Esophagus muscularis mucosa (tissue), 3 donors: Measurements from ENCODE around the gene C2CD2L.

Source experiments
- EP300 ChIP-seq: sonication (generic); formaldehyde crosslinking; IDR thresholded peaks from one replicate; pipeline ENCODE4 v1.6.1; 2017; ENCODE audit warnings: antibody characterized with exemption
- POLR2AphosphoS5 ChIP-seq, 2 donors: sonication (generic); formaldehyde crosslinking; IDR thresholded peaks; one replicate each; pipeline ENCODE4 v1.6.1; 2017; ENCODE audit warnings: antibody characterized with exemption in 2 of 2

- no peak for TF ChIP-seq POLR2AphosphoS5 (IDR thresholded peaks at IDR 0.05)
- no peak for TF ChIP-seq EP300
These were observed 44.4 kb upstream of the C2CD2L start for GRCh38 chr11:119062779-119063178.
